ENCODE results near the gene KLHL25. TPM values are rescaled to one million over a fixed set of nuclear protein-coding genes. Genes with fewer than 3 reads are reported as not detected.

The KLHL25 gene
- total and polyA plus RNA-seq, 4 donors: 2.3 to 34.2 (median 11.4) TPM

DNA sequence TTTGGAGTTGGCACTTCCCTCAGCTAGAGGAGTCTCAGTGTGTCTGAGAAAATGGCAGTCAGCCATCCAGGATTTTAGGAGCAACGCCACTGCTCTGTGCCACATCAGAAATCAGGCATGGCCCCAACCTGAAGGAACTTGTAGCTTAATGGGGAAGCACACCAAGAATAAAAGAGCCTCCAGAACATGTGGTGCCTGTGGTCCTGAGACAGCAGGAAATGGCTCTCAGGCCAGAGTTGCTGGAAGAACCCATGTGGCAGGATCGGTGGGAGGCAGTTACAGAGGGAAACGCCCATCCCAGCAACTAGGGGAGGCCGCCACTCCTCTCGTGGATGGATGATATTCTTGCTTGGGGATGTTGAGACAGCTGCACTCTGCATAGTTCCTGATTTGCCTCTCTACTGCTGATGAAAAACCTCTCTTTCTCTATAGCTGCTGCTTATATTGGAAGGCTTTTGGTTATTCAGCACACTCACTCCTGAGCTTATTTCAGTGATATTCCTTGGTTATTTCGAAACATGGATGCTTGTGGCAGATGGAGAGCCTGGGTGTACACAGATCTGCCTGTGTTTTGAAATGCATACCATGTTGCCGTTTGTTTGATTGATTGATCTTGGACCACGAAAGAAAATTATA, 52.4 kb downstream of the KLHL25 start:
- Histone ChIP-seq H3K36me3 (ENCODE audit: control insufficient read depth in 4 of 4, insufficient read depth in 3 of 4, low read depth in 1 of 4, low read length in 3 of 4) (peaks cover 14 to 79% (median 60%) of the 10 kb centered on the region in 4 donors), H3K4me3 (ENCODE audit: low read depth in 1 of 3, low read length in 3 of 3) (no peak overlapping the region), H3K4me1 (ENCODE audit: control insufficient read depth in 4 of 4, insufficient read depth in 4 of 4, low read length in 3 of 4) (no peaks in the 10 kb centered on the region), H3K27ac (ENCODE audit: low read depth in 1 of 2, low read length in 2 of 2) (no peak overlapping the region), H3K9ac (ENCODE audit: low read depth in 1 of 2, low read length in 2 of 2) (no peak overlapping the region), H3K27me3 (ENCODE audit: control insufficient read depth in 4 of 4, insufficient read depth in 4 of 4, low read length in 3 of 4) (no peaks in the 10 kb centered on the region), H3K9me3 (ENCODE audit: control insufficient read depth in 4 of 4, low read length in 3 of 4) (no peaks in the 10 kb centered on the region)
- TF ChIP-seq, protein P1, sequence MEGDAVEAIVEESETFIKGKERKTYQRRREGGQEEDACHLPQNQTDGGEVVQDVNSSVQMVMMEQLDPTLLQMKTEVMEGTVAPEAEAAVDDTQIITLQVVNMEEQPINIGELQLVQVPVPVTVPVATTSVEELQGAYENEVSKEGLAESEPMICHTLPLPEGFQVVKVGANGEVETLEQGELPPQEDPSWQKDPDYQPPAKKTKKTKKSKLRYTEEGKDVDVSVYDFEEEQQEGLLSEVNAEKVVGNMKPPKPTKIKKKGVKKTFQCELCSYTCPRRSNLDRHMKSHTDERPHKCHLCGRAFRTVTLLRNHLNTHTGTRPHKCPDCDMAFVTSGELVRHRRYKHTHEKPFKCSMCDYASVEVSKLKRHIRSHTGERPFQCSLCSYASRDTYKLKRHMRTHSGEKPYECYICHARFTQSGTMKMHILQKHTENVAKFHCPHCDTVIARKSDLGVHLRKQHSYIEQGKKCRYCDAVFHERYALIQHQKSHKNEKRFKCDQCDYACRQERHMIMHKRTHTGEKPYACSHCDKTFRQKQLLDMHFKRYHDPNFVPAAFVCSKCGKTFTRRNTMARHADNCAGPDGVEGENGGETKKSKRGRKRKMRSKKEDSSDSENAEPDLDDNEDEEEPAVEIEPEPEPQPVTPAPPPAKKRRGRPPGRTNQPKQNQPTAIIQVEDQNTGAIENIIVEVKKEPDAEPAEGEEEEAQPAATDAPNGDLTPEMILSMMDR (IDR thresholded peaks at IDR 0.05; ENCODE audit: low read depth, low read length, missing input control): no peak
- TF ChIP-seq ATF3 (IDR thresholded peaks at IDR 0.05) (no peak), YY1 (IDR thresholded peaks at IDR 0.05) (no peak), RXRA (IDR thresholded peaks at IDR 0.05) (no peak), GABPA (IDR thresholded peaks at IDR 0.05 in 1 of 2, conservative IDR thresholded peaks at IDR 0.05 in 1 of 2) (no peak), EGR1 (IDR thresholded peaks at IDR 0.05; ENCODE audit: low read depth in 2 of 2) (no peak), NR2F2 (IDR thresholded peaks at IDR 0.05) (no peak), HNF4G (IDR thresholded peaks at IDR 0.05) (no peak)
- TF ChIP-seq, protein P2, sequence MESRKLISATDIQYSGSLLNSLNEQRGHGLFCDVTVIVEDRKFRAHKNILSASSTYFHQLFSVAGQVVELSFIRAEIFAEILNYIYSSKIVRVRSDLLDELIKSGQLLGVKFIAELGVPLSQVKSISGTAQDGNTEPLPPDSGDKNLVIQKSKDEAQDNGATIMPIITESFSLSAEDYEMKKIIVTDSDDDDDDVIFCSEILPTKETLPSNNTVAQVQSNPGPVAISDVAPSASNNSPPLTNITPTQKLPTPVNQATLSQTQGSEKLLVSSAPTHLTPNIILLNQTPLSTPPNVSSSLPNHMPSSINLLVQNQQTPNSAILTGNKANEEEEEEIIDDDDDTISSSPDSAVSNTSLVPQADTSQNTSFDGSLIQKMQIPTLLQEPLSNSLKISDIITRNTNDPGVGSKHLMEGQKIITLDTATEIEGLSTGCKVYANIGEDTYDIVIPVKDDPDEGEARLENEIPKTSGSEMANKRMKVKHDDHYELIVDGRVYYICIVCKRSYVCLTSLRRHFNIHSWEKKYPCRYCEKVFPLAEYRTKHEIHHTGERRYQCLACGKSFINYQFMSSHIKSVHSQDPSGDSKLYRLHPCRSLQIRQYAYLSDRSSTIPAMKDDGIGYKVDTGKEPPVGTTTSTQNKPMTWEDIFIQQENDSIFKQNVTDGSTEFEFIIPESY (IDR thresholded peaks at IDR 0.05): no peak
- no peak for DNase-seq (ENCODE audit: low spot score)
- 74% methylated on average over 8 of the region's 8 CpGs for WGBS

DNA sequence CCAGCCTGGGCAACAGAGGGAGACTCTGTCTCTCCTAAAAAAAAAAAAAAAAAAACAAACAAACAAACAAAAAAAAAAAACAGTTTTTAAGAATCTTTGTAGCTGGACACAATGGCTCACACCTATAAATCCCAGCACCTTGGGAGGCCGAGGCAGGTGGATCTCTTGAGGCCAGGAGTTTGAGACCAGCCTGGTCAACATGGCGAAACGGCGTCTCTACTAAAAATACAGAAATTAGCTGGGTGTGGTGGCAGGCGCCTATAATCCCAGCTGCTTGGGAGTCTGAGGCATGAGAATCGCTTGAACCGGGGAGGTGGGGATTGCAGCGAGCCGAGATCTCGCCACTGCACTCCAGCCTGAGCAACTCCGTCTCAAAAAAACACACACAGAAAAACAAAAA, 53.1 kb downstream of the KLHL25 start:
- TF ChIP-seq FOXA2 (IDR thresholded peaks at IDR 0.05): no peak
- TF ChIP-seq FOXA1 (IDR thresholded peaks at IDR 0.05): no peak
- no peaks in the 10 kb centered on the region for H3K9me3 ChIP-seq (ENCODE audit: control insufficient read depth in 4 of 4, low read length in 3 of 4)
- 94% methylated on average over 11 of the region's 11 CpGs for WGBS
- no peaks in the 10 kb centered on the region for H3K27me3 ChIP-seq (ENCODE audit: control insufficient read depth in 4 of 4, insufficient read depth in 4 of 4, low read length in 3 of 4)
- no peak overlapping the region for H3K4me3 ChIP-seq (ENCODE audit: low read depth in 1 of 3, low read length in 3 of 3)
- no peak overlapping the region for H3K27ac ChIP-seq (ENCODE audit: low read depth in 1 of 2, low read length in 2 of 2)
- H3K4me1 ChIP-seq (ENCODE audit: control insufficient read depth in 4 of 4, insufficient read depth in 4 of 4, low read length in 3 of 4): no peaks in the 10 kb centered on the region
- no peak for DNase-seq (ENCODE audit: low spot score)
- no peak overlapping the region for H3K9ac ChIP-seq (ENCODE audit: low read depth in 1 of 2, low read length in 2 of 2)
- H3K36me3 ChIP-seq (ENCODE audit: control insufficient read depth in 4 of 4, insufficient read depth in 3 of 4, low read depth in 1 of 4, low read length in 3 of 4): peaks cover 13 to 79% (median 59%) of the 10 kb centered on the region in 4 donors

DNA sequence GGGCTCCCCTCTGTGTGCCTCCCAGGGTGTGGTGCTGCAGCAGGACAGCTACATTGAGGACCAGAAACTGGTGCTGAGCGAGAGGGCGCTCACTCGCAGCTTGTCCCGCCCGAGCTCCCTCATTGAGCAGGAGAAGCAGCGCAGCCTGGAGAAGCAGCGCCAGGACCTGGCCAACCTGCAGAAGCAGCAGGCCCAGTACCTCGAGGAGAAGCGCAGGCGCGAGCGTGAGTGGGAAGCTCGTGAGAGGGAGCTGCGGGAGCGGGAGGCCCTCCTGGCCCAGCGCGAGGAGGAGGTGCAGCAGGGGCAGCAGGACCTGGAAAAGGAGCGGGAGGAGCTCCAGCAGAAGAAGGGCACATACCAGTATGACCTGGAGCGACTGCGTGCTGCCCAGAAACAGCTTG, 53.7 kb downstream of the KLHL25 start:
- DNase-seq (ENCODE audit: low spot score): no peak
- TF ChIP-seq GABPA (IDR thresholded peaks at IDR 0.05 in 1 of 2, conservative IDR thresholded peaks at IDR 0.05 in 1 of 2) (no peak), HNF4A (conservative IDR thresholded peaks at IDR 0.05) (no peak), JUND (IDR thresholded peaks at IDR 0.05) (no peak), FOXA1 (IDR thresholded peaks at IDR 0.05) (no peak), RXRA (IDR thresholded peaks at IDR 0.05) (no peak), NR2F2 (IDR thresholded peaks at IDR 0.05) (no peak), SP1 (IDR thresholded peaks at IDR 0.05) (no peak), HNF4G (IDR thresholded peaks at IDR 0.05) (no peak), EGR1 (IDR thresholded peaks at IDR 0.05; ENCODE audit: low read depth in 2 of 2) (no peak), REST (IDR thresholded peaks at IDR 0.05) (no peak), ATF3 (IDR thresholded peaks at IDR 0.05) (no peak), FOXA2 (IDR thresholded peaks at IDR 0.05) (no peak), YY1 (IDR thresholded peaks at IDR 0.05) (no peak), TAF1 (conservative IDR thresholded peaks at IDR 0.05) (no peak)
- TF ChIP-seq, protein P1 (IDR thresholded peaks at IDR 0.05; ENCODE audit: low read depth, low read length, missing input control): no peak

More for the DNA sequence above, 53.7 kb downstream of the KLHL25 start:
- no peaks in the 10 kb centered on the region for H3K9me3 ChIP-seq (ENCODE audit: control insufficient read depth in 4 of 4, low read length in 3 of 4)
- no peak overlapping the region for H3K9ac ChIP-seq (ENCODE audit: low read depth in 1 of 2, low read length in 2 of 2)
- WGBS: 96% methylated on average over 20 of the region's 20 CpGs
- H3K27ac ChIP-seq (ENCODE audit: low read depth in 1 of 2, low read length in 2 of 2): no peak overlapping the region
- H3K36me3 ChIP-seq (ENCODE audit: control insufficient read depth in 4 of 4, insufficient read depth in 3 of 4, low read depth in 1 of 4, low read length in 3 of 4): peaks cover 16 to 79% (median 59%) of the 10 kb centered on the region in 4 donors
- H3K4me1 ChIP-seq (ENCODE audit: control insufficient read depth in 4 of 4, insufficient read depth in 4 of 4, low read length in 3 of 4): no peaks in the 10 kb centered on the region
- H3K4me3 ChIP-seq (ENCODE audit: low read depth in 1 of 3, low read length in 3 of 3): no peak overlapping the region
- no peaks in the 10 kb centered on the region for H3K27me3 ChIP-seq (ENCODE audit: control insufficient read depth in 4 of 4, insufficient read depth in 4 of 4, low read length in 3 of 4)
